Measurements from ENCODE around the gene CNOT10.

GRCh38 chr3:32819551-32820348, 134.8 kb downstream of the CNOT10 start:
- TF ChIP-seq CTCF (conservative IDR thresholded peaks at IDR 0.05 in 1 of 2, IDR thresholded peaks at IDR 0.05 in 1 of 2; ENCODE audit: low read depth in 1 of 2, low read length in 2 of 2) (no peak), EZH2 (IDR thresholded peaks at IDR 0.05; ENCODE audit: low read length, missing control alignments) (no peak)
